Measurements from ENCODE around the gene SMAD5.

Gene SMAD5

GRCh38 chr5:136190904-136191303 is 58.3 kb downstream of the SMAD5 start (continued):
- no peak for TF ChIP-seq ZNF514 (tag by site-specific recombination; IDR thresholded peaks at IDR 0.05)
- TF ChIP-seq HOXC10 (CRISPR knock-in tag; IDR thresholded peaks at IDR 0.05): no peak
- no peak for TF ChIP-seq ZNF530 (tag by site-specific recombination; IDR thresholded peaks at IDR 0.05; ENCODE audit: low read depth)

DNA sequence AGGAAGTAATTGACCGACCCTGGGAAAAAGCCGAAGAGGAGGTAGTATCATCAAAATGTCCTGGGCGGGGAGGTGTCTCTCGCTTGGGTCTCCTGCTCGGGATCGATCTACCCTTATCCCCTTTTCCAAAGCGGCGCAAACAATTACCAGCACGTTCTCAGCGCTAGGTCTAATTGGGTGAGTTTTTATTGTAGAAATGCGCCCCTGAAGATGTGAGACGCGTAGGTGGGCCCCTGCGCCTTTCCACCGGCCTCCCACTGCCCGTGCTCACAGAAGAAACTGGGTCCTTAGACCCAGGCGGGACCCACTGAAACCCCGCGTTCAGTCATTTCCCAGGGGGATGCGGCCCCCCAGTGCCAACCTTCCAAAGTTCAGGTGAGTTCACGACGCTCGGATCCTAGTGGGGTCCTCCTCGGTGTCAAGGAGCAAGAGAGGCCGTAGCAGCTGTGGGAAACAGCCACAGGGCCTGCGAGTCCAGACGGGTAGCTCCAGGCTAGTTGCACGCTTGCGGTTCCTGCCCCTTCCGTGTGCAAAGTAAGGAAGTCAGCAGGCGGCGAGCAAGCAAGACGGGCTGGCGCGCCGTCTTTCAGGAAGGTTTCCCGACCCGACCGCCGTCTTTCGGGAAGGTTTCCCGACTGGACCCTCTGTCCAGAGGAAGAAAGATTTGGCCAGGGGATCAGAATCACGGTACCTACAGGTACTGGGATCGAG is 58.8 kb downstream of the SMAD5 start:
- H3K4me1 ChIP-seq (ENCODE audit: control insufficient read depth, insufficient read depth, low read length): no peaks in the 10 kb centered on the region; the same call in 1 of the 2 replicates
- no peaks in the 10 kb centered on the region for H3K9me3 ChIP-seq (ENCODE audit: control insufficient read depth, insufficient read depth, low read depth, low read length)
- TF ChIP-seq ZNF423 (tag by site-specific recombination; IDR thresholded peaks at IDR 0.05) (no peak), IKZF3 (tag by site-specific recombination; IDR thresholded peaks at IDR 0.05) (peak; percentile 42; the same call in 1 of the 2 replicates), YY2 (tag by site-specific recombination; IDR thresholded peaks at IDR 0.05) (no peak), SCRT1 (tag by site-specific recombination; IDR thresholded peaks at IDR 0.05; ENCODE audit: borderline replicate concordance) (no peak), SCRT2 (tag by site-specific recombination; IDR thresholded peaks at IDR 0.05) (no peak), ZNF776 (tag by site-specific recombination; IDR thresholded peaks at IDR 0.05; ENCODE audit: borderline replicate concordance) (no peak)
- TF ChIP-seq, protein P1, sequence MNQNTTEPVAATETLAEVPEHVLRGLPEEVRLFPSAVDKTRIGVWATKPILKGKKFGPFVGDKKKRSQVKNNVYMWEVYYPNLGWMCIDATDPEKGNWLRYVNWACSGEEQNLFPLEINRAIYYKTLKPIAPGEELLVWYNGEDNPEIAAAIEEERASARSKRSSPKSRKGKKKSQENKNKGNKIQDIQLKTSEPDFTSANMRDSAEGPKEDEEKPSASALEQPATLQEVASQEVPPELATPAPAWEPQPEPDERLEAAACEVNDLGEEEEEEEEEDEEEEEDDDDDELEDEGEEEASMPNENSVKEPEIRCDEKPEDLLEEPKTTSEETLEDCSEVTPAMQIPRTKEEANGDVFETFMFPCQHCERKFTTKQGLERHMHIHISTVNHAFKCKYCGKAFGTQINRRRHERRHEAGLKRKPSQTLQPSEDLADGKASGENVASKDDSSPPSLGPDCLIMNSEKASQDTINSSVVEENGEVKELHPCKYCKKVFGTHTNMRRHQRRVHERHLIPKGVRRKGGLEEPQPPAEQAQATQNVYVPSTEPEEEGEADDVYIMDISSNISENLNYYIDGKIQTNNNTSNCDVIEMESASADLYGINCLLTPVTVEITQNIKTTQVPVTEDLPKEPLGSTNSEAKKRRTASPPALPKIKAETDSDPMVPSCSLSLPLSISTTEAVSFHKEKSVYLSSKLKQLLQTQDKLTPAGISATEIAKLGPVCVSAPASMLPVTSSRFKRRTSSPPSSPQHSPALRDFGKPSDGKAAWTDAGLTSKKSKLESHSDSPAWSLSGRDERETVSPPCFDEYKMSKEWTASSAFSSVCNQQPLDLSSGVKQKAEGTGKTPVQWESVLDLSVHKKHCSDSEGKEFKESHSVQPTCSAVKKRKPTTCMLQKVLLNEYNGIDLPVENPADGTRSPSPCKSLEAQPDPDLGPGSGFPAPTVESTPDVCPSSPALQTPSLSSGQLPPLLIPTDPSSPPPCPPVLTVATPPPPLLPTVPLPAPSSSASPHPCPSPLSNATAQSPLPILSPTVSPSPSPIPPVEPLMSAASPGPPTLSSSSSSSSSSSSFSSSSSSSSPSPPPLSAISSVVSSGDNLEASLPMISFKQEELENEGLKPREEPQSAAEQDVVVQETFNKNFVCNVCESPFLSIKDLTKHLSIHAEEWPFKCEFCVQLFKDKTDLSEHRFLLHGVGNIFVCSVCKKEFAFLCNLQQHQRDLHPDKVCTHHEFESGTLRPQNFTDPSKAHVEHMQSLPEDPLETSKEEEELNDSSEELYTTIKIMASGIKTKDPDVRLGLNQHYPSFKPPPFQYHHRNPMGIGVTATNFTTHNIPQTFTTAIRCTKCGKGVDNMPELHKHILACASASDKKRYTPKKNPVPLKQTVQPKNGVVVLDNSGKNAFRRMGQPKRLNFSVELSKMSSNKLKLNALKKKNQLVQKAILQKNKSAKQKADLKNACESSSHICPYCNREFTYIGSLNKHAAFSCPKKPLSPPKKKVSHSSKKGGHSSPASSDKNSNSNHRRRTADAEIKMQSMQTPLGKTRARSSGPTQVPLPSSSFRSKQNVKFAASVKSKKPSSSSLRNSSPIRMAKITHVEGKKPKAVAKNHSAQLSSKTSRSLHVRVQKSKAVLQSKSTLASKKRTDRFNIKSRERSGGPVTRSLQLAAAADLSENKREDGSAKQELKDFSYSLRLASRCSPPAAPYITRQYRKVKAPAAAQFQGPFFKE (tag by site-specific recombination; IDR thresholded peaks at IDR 0.05; ENCODE audit: borderline replicate concordance): no peak
- TF ChIP-seq, protein P2, sequence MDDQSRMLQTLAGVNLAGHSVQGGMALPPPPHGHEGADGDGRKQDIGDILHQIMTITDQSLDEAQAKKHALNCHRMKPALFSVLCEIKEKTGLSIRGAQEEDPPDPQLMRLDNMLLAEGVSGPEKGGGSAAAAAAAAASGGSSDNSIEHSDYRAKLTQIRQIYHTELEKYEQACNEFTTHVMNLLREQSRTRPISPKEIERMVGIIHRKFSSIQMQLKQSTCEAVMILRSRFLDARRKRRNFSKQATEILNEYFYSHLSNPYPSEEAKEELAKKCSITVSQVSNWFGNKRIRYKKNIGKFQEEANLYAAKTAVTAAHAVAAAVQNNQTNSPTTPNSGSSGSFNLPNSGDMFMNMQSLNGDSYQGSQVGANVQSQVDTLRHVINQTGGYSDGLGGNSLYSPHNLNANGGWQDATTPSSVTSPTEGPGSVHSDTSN (CRISPR knock-in tag; IDR thresholded peaks at IDR 0.05): 0 out of 2 replicates have a peak, but pooled peaks have one; percentile 20
- ChIA-PET POLR2A (interaction anchor here (0.6 kb wide), 2 partner anchors 291 to 624 kb away, joined by 4 to 6 read pairs; no protein-coding TSS in a partner anchor), CTCF (interaction anchor here (0.9 kb wide), 2 partner anchors 20 to 39 kb away, joined by 5 read pairs; no protein-coding TSS in a partner anchor)
- H3K36me3 ChIP-seq (ENCODE audit: control insufficient read depth in 2 of 2, insufficient read depth in 1 of 2, low read length in 2 of 2): peaks cover 0 to 32% of the 10 kb centered on the region in 2 experiments; a peak in 1 of 3 replicates
- no peak overlapping the region for H3K4me3 ChIP-seq (ENCODE audit: low read depth, low read length)
- H3K27ac ChIP-seq (ENCODE audit: extremely low read depth, low read depth, low read length): no peak overlapping the region

GRCh38 chr5:136192015-136192525 is 59.4 kb downstream of the SMAD5 start:
- H3K4me3 ChIP-seq (ENCODE audit: low read depth, low read length): peak overlapping the region; percentile 35
- H3K36me3 ChIP-seq (ENCODE audit: control insufficient read depth in 2 of 2, insufficient read depth in 1 of 2, low read length in 2 of 2): peaks cover 0 to 28% of the 10 kb centered on the region in 2 experiments; a peak in 1 of 3 replicates
- H3K27ac ChIP-seq (ENCODE audit: extremely low read depth, low read depth, low read length): no peak overlapping the region
- ChIA-PET CTCF (interaction anchor here (0.6 to 0.9 kb wide), 3 partner anchors 20 to 452 kb away, joined by 3 to 5 read pairs (median 4); no protein-coding TSS in a partner anchor), POLR2A (interaction anchor here (0.6 kb wide), 1 partner anchor 624 kb away, joined by 6 read pairs; no protein-coding TSS in a partner anchor)
- H3K9me3 ChIP-seq (ENCODE audit: control insufficient read depth, insufficient read depth, low read depth, low read length): no peaks in the 10 kb centered on the region
- H3K4me1 ChIP-seq (ENCODE audit: control insufficient read depth, insufficient read depth, low read length): no peaks in the 10 kb centered on the region; the same call in 1 of the 2 replicates
- TF ChIP-seq HOXC10 (CRISPR knock-in tag; IDR thresholded peaks at IDR 0.05) (0 out of 2 replicates have a peak, but pooled peaks have one; percentile 59), ZBTB48 (tag by site-specific recombination; IDR thresholded peaks at IDR 0.05) (0 out of 2 replicates have a peak, but pooled peaks have one; percentile 20), ZNF169 (tag by site-specific recombination; IDR thresholded peaks at IDR 0.05) (no peak), CTCF (tag by site-specific recombination; IDR thresholded peaks at IDR 0.05) (peak; percentile 62), ZNF426 (tag by site-specific recombination; IDR thresholded peaks at IDR 0.05) (no peak), BCL11A (tag by site-specific recombination; IDR thresholded peaks at IDR 0.05; ENCODE audit: low read depth) (peak; percentile 34; the same call in 1 of the 2 replicates), SCRT2 (tag by site-specific recombination; IDR thresholded peaks at IDR 0.05) (peak; percentile 71), ZIC2 (tag by site-specific recombination; IDR thresholded peaks at IDR 0.05) (peak; percentile 33), YY1 (tag by site-specific recombination; IDR thresholded peaks at IDR 0.05) (0 out of 2 replicates have a peak, but pooled peaks have one; percentile 15), SETDB1 (IDR thresholded peaks at IDR 0.05; ENCODE audit: insufficient read length, low read length) (no peak), ZFHX2 (tag by site-specific recombination; conservative IDR thresholded peaks at IDR 0.05) (peak; percentile 41; the same call in 1 of the 2 replicates), ZFP37 (tag by site-specific recombination; IDR thresholded peaks at IDR 0.05) (peak; percentile 23; the same call in 1 of the 2 replicates)
- TF ChIP-seq, protein P2 (CRISPR knock-in tag; IDR thresholded peaks at IDR 0.05): 0 out of 2 replicates have a peak, but pooled peaks have one; percentile 10

All from HEK293 (cell line).